ENCODE results near the gene NGEF. TPM values are rescaled to one million over a fixed set of nuclear protein-coding genes. Genes with fewer than 3 reads are reported as not detected.

Gene NGEF
- total RNA-seq, 1 donor from 2014 or later: 1.2 TPM

DNA sequence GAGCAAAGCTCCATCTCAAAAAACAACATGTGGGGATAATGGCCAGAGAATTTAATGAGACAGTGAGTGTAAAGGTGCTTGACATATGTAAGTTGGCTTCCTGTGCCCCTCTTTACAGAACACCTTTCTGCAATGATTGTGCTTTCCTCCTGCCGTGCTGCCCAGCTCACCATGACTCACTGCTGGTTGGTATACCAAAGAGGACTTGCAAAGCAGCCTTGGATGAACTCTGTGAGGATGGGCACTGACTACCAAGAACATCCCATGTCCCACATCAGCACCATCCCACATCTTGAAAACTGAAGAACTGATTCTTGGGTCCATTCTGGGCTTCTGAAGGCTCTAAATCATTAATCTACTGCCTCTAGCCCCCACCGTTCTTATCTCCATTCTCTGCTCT is 52.2 kb downstream of the NGEF start:
- Mint-ChIP-seq H3K4me1 (ENCODE audit: low read depth) (no peaks in the 10 kb centered on the region), H3K27ac (no peak overlapping the region), H3K9me3 (ENCODE audit: low read depth) (peaks cover 3% of the 10 kb centered on the region), H3K4me3 (ENCODE audit: low read depth) (no peak overlapping the region), H3K36me3 (ENCODE audit: insufficient read depth) (no peaks in the 10 kb centered on the region), H3K27me3 (no peaks in the 10 kb centered on the region)
- TF ChIP-seq, protein P1, sequence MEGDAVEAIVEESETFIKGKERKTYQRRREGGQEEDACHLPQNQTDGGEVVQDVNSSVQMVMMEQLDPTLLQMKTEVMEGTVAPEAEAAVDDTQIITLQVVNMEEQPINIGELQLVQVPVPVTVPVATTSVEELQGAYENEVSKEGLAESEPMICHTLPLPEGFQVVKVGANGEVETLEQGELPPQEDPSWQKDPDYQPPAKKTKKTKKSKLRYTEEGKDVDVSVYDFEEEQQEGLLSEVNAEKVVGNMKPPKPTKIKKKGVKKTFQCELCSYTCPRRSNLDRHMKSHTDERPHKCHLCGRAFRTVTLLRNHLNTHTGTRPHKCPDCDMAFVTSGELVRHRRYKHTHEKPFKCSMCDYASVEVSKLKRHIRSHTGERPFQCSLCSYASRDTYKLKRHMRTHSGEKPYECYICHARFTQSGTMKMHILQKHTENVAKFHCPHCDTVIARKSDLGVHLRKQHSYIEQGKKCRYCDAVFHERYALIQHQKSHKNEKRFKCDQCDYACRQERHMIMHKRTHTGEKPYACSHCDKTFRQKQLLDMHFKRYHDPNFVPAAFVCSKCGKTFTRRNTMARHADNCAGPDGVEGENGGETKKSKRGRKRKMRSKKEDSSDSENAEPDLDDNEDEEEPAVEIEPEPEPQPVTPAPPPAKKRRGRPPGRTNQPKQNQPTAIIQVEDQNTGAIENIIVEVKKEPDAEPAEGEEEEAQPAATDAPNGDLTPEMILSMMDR (IDR thresholded peaks at IDR 0.05; ENCODE audit: unreplicated experiment): no peak
- no peak for DNase-seq (ENCODE audit: low spot score, unreplicated experiment)

DNA sequence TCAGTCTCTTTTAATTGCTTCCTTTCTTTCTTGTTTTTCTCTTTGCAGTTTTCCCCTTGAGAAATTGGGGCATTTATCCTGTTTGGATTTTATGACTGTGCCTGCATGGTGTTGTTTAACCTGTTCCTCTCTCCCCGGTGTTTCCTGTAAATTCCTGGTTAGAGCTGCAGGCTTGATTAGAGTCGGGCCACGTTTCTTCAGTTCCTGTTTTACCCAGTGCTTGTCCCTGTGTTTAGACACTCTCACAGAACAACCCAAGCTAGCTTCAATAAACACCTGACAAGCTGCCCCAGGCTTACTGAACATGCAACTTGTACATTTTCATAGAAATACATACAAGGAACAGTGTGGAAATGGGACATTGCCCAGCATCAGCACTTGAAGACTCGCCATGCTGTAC is 53.9 kb downstream of the NGEF start:
- Mint-ChIP-seq H3K27me3 (peaks cover 2% of the 10 kb centered on the region), H3K4me1 (ENCODE audit: low read depth) (no peaks in the 10 kb centered on the region), H3K36me3 (ENCODE audit: insufficient read depth) (no peaks in the 10 kb centered on the region), H3K4me3 (ENCODE audit: low read depth) (no peak overlapping the region), H3K27ac (no peak overlapping the region), H3K9me3 (ENCODE audit: low read depth) (peaks cover 3% of the 10 kb centered on the region)
- TF ChIP-seq, protein P1 (IDR thresholded peaks at IDR 0.05; ENCODE audit: unreplicated experiment): no peak
- no peak for DNase-seq (ENCODE audit: low spot score, unreplicated experiment)

DNA sequence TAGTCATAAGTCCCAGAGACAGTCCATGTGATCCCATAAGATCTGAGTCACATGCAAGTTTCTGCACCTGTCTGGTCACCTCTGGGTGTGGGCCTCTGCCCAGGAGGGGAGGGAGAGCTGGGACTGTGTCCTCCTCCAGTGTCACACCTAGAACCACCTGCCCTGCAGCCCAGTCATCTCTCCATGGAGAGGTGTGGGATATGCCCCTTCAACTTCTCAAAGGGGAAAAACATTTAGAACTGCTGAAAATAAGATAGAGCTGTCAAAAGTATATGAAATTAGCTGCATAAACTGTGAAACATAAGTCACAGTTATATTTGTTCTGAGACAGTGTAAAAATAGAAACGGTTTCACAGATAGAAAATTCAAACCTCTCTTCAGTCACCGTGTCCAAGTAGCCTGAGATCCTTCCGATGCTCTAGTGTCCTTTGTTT is 55.4 kb downstream of the NGEF start:
- H3K27ac Mint-ChIP-seq: no peak overlapping the region
- H3K4me1 Mint-ChIP-seq (ENCODE audit: low read depth): no peaks in the 10 kb centered on the region
- TF ChIP-seq, protein P1 (IDR thresholded peaks at IDR 0.05; ENCODE audit: unreplicated experiment): no peak
- H3K27me3 Mint-ChIP-seq: peaks cover 5% of the 10 kb centered on the region
- H3K9me3 Mint-ChIP-seq (ENCODE audit: low read depth): peaks cover 3% of the 10 kb centered on the region
- DNase-seq (ENCODE audit: low spot score, unreplicated experiment): no peak
- H3K4me3 Mint-ChIP-seq (ENCODE audit: low read depth): no peak overlapping the region
- H3K36me3 Mint-ChIP-seq (ENCODE audit: insufficient read depth): no peaks in the 10 kb centered on the region

DNA sequence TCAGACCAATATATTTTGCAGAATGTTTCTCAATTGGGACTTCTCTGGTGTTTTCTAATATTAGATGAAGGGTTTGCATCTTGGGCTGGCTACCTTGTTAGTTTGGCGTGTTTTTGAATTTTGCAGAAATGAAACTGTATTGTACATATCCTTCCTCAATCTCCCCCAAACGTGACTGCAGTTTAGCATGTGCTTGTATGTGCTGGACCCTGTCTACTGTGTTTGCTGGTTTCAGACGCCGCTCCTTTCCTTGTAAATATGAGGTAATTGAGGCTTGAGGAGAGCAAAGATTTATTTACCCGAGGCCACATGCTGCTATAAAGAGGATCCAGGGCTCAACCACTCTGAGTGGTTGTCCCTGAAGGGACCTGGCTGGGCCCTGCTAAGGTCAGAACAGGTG is 57.2 kb downstream of the NGEF start:
- no peak overlapping the region for H3K27ac Mint-ChIP-seq
- TF ChIP-seq, protein P1 (IDR thresholded peaks at IDR 0.05; ENCODE audit: unreplicated experiment): no peak
- no peak for DNase-seq (ENCODE audit: low spot score, unreplicated experiment)

DNA sequence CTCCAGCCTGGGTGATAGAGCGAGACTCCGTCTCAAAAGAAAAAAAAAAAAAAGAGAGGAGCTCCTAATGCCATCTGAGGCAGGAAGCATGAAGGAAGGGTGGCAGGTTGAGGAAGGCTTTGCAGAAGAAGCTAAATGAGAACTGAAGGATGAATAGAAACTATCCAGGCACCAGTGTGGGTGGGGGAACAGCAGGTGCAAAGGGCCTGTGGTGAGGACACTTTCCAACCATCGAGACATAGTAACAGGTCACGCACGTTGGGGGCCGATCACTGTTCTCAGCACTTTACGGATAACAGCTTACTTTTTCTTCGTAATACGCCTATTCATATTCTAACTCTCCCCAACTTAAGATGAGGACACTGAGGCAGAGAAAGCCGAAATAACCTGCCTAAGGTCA is 58.4 kb downstream of the NGEF start:
- H3K4me1 Mint-ChIP-seq (ENCODE audit: low read depth): no peaks in the 10 kb centered on the region
- H3K9me3 Mint-ChIP-seq (ENCODE audit: low read depth): peaks cover 3% of the 10 kb centered on the region
- no peak overlapping the region for H3K4me3 Mint-ChIP-seq (ENCODE audit: low read depth)
- H3K27me3 Mint-ChIP-seq: peaks cover 13% of the 10 kb centered on the region
- no peak overlapping the region for H3K27ac Mint-ChIP-seq
- TF ChIP-seq, protein P1 (IDR thresholded peaks at IDR 0.05; ENCODE audit: unreplicated experiment): no peak
- DNase-seq (ENCODE audit: low spot score, unreplicated experiment): no peak
- no peaks in the 10 kb centered on the region for H3K36me3 Mint-ChIP-seq (ENCODE audit: insufficient read depth)

More for the DNA sequence above, 57.2 kb downstream of the NGEF start:
- Mint-ChIP-seq H3K4me3 (ENCODE audit: low read depth) (no peak overlapping the region), H3K27me3 (peaks cover 13% of the 10 kb centered on the region), H3K36me3 (ENCODE audit: insufficient read depth) (no peaks in the 10 kb centered on the region), H3K9me3 (ENCODE audit: low read depth) (peaks cover 3% of the 10 kb centered on the region), H3K4me1 (ENCODE audit: low read depth) (no peaks in the 10 kb centered on the region)
